PC-9 (cell line): Measurements from ENCODE around the gene SMAP1.

Source experiments
- EZH2 ChIP-seq: fragments of 200-600 bp; sonication (generic); IDR thresholded peaks from 2 replicates; pipeline ENCODE4 v1.8.0; 2017; ENCODE audit warnings: antibody characterized with exemption, low read depth
- TF ChIP-seq, protein P1 (sequence below): fragments of 200-600 bp; sonication (generic); conservative IDR thresholded peaks from 2 replicates; pipeline ENCODE4 v1.6.1; 2017; ENCODE audit warnings: mixed run types, antibody characterized with exemption, mild to moderate bottlenecking, moderate library complexity

- TF ChIP-seq, protein P1, sequence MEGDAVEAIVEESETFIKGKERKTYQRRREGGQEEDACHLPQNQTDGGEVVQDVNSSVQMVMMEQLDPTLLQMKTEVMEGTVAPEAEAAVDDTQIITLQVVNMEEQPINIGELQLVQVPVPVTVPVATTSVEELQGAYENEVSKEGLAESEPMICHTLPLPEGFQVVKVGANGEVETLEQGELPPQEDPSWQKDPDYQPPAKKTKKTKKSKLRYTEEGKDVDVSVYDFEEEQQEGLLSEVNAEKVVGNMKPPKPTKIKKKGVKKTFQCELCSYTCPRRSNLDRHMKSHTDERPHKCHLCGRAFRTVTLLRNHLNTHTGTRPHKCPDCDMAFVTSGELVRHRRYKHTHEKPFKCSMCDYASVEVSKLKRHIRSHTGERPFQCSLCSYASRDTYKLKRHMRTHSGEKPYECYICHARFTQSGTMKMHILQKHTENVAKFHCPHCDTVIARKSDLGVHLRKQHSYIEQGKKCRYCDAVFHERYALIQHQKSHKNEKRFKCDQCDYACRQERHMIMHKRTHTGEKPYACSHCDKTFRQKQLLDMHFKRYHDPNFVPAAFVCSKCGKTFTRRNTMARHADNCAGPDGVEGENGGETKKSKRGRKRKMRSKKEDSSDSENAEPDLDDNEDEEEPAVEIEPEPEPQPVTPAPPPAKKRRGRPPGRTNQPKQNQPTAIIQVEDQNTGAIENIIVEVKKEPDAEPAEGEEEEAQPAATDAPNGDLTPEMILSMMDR: no peak
- TF ChIP-seq EZH2: no peak
Observed at GRCh38 chr6:70709826-70710225, 42.1 kb downstream of the SMAP1 start.
